Measurements from ENCODE around the gene ZBTB43. TPM values are rescaled to one million over a fixed set of nuclear protein-coding genes. Genes with fewer than 3 reads are reported as not detected.

ZBTB43 gene
- total RNA-seq, 1 donor from 2014 or later: 21.5 TPM

GRCh38 chr9:126861707-126862103 is 56.9 kb downstream of the ZBTB43 start:
- Histone ChIP-seq H3K79me2 (ENCODE audit: insufficient read depth, low read length) (peaks cover 52% of the 10 kb centered on the region), H3K9ac (ENCODE audit: low read length) (peak overlapping the region; percentile 78), H3K4me3 (ENCODE audit: insufficient read depth, low read depth, low read length) (peak overlapping the region; percentile 69), H3K27me3 (ENCODE audit: insufficient read depth, low read length) (peaks cover 15% of the 10 kb centered on the region), H3K4me2 (ENCODE audit: low read length) (peak overlapping the region; percentile 96), H2AFZ (ENCODE audit: low read depth, low read length) (no peak overlapping the region), H4K20me1 (ENCODE audit: insufficient read depth, low read length) (peaks cover 49% of the 10 kb centered on the region), H3K27ac (ENCODE audit: low read depth, low read length) (no peak overlapping the region), H3K4me1 (ENCODE audit: insufficient read depth, low read length) (peaks cover 19% of the 10 kb centered on the region), H3K36me3 (ENCODE audit: insufficient read depth, low read length) (peaks cover 7% of the 10 kb centered on the region), H3K9me3 (ENCODE audit: insufficient read depth, low read depth, low read length) (no peaks in the 10 kb centered on the region)
- H3K27me3 Mint-ChIP-seq (ENCODE audit: low read depth, unreplicated experiment): peaks cover 11% of the 10 kb centered on the region
- peaks cover 8% of the 10 kb centered on the region for H3K36me3 Mint-ChIP-seq (ENCODE audit: low read depth, unreplicated experiment)
- peaks cover 17% of the 10 kb centered on the region for H3K4me1 Mint-ChIP-seq (ENCODE audit: low read depth, unreplicated experiment)
- peak overlapping the region; percentile 93 for H3K4me3 Mint-ChIP-seq (ENCODE audit: unreplicated experiment)
- peaks cover 3% of the 10 kb centered on the region for H3K9me3 Mint-ChIP-seq (ENCODE audit: unreplicated experiment)
- peak overlapping the region; percentile 82 for H3K27ac Mint-ChIP-seq (ENCODE audit: unreplicated experiment)
- TF ChIP-seq, protein P1, sequence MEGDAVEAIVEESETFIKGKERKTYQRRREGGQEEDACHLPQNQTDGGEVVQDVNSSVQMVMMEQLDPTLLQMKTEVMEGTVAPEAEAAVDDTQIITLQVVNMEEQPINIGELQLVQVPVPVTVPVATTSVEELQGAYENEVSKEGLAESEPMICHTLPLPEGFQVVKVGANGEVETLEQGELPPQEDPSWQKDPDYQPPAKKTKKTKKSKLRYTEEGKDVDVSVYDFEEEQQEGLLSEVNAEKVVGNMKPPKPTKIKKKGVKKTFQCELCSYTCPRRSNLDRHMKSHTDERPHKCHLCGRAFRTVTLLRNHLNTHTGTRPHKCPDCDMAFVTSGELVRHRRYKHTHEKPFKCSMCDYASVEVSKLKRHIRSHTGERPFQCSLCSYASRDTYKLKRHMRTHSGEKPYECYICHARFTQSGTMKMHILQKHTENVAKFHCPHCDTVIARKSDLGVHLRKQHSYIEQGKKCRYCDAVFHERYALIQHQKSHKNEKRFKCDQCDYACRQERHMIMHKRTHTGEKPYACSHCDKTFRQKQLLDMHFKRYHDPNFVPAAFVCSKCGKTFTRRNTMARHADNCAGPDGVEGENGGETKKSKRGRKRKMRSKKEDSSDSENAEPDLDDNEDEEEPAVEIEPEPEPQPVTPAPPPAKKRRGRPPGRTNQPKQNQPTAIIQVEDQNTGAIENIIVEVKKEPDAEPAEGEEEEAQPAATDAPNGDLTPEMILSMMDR (IDR thresholded peaks at IDR 0.05; ENCODE audit: insufficient read depth, low read depth, low read length): no peak
- no peak for TF ChIP-seq EZH2 (IDR thresholded peaks at IDR 0.05; ENCODE audit: insufficient read depth, low read length)
- DNase-seq (ENCODE audit: low read depth) (no peak), FAIRE-seq (no peak)

GRCh38 chr9:126862104-126862761 is 57.4 kb downstream of the ZBTB43 start:
- H3K4me1 Mint-ChIP-seq (ENCODE audit: low read depth, unreplicated experiment): peaks cover 17% of the 10 kb centered on the region
- H3K9me3 Mint-ChIP-seq (ENCODE audit: unreplicated experiment): peaks cover 3% of the 10 kb centered on the region
- Histone ChIP-seq H4K20me1 (ENCODE audit: insufficient read depth, low read length) (peaks cover 54% of the 10 kb centered on the region), H3K27me3 (ENCODE audit: insufficient read depth, low read length) (peaks cover 12% of the 10 kb centered on the region), H3K36me3 (ENCODE audit: insufficient read depth, low read length) (peaks cover 7% of the 10 kb centered on the region), H3K4me2 (ENCODE audit: low read length) (peak overlapping the region; percentile 96), H3K9ac (ENCODE audit: low read length) (peak overlapping the region; percentile 78), H3K9me3 (ENCODE audit: insufficient read depth, low read depth, low read length) (no peaks in the 10 kb centered on the region), H2AFZ (ENCODE audit: low read depth, low read length) (no peak overlapping the region), H3K27ac (ENCODE audit: low read depth, low read length) (no peak overlapping the region), H3K4me1 (ENCODE audit: insufficient read depth, low read length) (peaks cover 19% of the 10 kb centered on the region), H3K4me3 (ENCODE audit: insufficient read depth, low read depth, low read length) (peak overlapping the region; percentile 69), H3K79me2 (ENCODE audit: insufficient read depth, low read length) (peaks cover 52% of the 10 kb centered on the region)
- FAIRE-seq: no peak
- peak overlapping the region; percentile 93 for H3K4me3 Mint-ChIP-seq (ENCODE audit: unreplicated experiment)
- H3K27me3 Mint-ChIP-seq (ENCODE audit: low read depth, unreplicated experiment): peaks cover 9% of the 10 kb centered on the region
- H3K36me3 Mint-ChIP-seq (ENCODE audit: low read depth, unreplicated experiment): peaks cover 8% of the 10 kb centered on the region
- TF ChIP-seq, protein P1 (IDR thresholded peaks at IDR 0.05; ENCODE audit: insufficient read depth, low read depth, low read length): no peak
- TF ChIP-seq EZH2 (IDR thresholded peaks at IDR 0.05; ENCODE audit: insufficient read depth, low read length): no peak
- peak overlapping the region; percentile 82 for H3K27ac Mint-ChIP-seq (ENCODE audit: unreplicated experiment)
- DNase-seq (ENCODE audit: low read depth): no peak

- Histone ChIP-seq H2AFZ (ENCODE audit: low read depth, low read length) (no peak overlapping the region), H3K36me3 (ENCODE audit: insufficient read depth, low read length) (peaks cover 7% of the 10 kb centered on the region), H3K79me2 (ENCODE audit: insufficient read depth, low read length) (peaks cover 76% of the 10 kb centered on the region), H3K9me3 (ENCODE audit: insufficient read depth, low read depth, low read length) (no peaks in the 10 kb centered on the region), H3K4me3 (ENCODE audit: insufficient read depth, low read depth, low read length) (no peak overlapping the region), H3K27me3 (ENCODE audit: insufficient read depth, low read length) (no peaks in the 10 kb centered on the region), H3K4me2 (ENCODE audit: low read length) (no peak overlapping the region), H3K27ac (ENCODE audit: low read depth, low read length) (no peak overlapping the region), H4K20me1 (ENCODE audit: insufficient read depth, low read length) (peaks cover 78% of the 10 kb centered on the region), H3K9ac (ENCODE audit: low read length) (no peak overlapping the region), H3K4me1 (ENCODE audit: insufficient read depth, low read length) (peaks cover 17% of the 10 kb centered on the region)
- DNase-seq (ENCODE audit: low read depth): no peak
- TF ChIP-seq, protein P1 (IDR thresholded peaks at IDR 0.05; ENCODE audit: insufficient read depth, low read depth, low read length): no peak
- no peak for TF ChIP-seq EZH2 (IDR thresholded peaks at IDR 0.05; ENCODE audit: insufficient read depth, low read length)
- Mint-ChIP-seq H3K27ac (ENCODE audit: unreplicated experiment) (no peak overlapping the region), H3K4me3 (ENCODE audit: unreplicated experiment) (no peak overlapping the region), H3K27me3 (ENCODE audit: low read depth, unreplicated experiment) (no peaks in the 10 kb centered on the region), H3K36me3 (ENCODE audit: low read depth, unreplicated experiment) (peaks cover 17% of the 10 kb centered on the region), H3K4me1 (ENCODE audit: low read depth, unreplicated experiment) (peaks cover 22% of the 10 kb centered on the region), H3K9me3 (ENCODE audit: unreplicated experiment) (peaks cover 3% of the 10 kb centered on the region)
- no peak for FAIRE-seq
These were observed 59.9 kb downstream of the ZBTB43 start for GRCh38 chr9:126864771-126865170.

Data from astrocyte (in vitro differentiated cells and primary cell).